AG20443 (cell line): Measurements from ENCODE around the gene THPO.

Experiments
- DNase-seq: peaks from one replicate; pipeline ENCODE4 v3.0.0; 2012; ENCODE audit warnings: low spot score, mixed read lengths

THPO gene

DNA sequence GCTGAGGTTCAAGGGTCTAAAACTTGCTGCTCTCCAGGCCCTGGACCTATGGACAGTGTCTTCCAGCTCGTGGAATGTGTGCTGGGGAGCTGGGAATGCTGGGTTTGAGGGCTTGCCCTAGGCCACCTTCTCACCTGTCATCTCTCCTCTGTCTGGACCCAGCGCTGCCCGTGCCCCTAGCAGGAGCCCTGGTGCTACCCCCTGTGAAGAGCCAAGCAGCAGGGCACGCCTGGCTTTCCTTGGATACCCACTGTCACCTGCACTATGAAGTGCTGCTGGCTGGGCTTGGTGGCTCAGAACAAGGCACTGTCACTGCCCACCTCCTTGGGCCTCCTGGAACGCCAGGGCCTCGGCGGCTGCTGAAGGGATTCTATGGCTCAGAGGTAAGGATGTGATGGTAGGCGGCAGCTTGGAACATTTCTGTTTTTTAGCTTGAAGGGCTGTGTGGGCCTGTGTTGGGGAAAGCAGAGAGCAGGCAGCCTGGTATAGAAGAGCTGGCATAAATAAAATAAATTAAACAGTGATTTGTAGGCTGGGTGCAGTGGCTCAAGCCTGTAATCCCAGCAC, 6.9 kb upstream of the THPO start:
- no peak for DNase-seq

- no peak for DNase-seq
These were observed 6.3 kb upstream of the THPO start for GRCh38 chr3:184384342-184384741.

- DNase-seq = no peak
These were observed 5.2 kb upstream of the THPO start for GRCh38 chr3:184383033-184383740.

GRCh38 chr3:184382326-184383032, 4.5 kb upstream of the THPO start:
- DNase-seq = no peak

DNA sequence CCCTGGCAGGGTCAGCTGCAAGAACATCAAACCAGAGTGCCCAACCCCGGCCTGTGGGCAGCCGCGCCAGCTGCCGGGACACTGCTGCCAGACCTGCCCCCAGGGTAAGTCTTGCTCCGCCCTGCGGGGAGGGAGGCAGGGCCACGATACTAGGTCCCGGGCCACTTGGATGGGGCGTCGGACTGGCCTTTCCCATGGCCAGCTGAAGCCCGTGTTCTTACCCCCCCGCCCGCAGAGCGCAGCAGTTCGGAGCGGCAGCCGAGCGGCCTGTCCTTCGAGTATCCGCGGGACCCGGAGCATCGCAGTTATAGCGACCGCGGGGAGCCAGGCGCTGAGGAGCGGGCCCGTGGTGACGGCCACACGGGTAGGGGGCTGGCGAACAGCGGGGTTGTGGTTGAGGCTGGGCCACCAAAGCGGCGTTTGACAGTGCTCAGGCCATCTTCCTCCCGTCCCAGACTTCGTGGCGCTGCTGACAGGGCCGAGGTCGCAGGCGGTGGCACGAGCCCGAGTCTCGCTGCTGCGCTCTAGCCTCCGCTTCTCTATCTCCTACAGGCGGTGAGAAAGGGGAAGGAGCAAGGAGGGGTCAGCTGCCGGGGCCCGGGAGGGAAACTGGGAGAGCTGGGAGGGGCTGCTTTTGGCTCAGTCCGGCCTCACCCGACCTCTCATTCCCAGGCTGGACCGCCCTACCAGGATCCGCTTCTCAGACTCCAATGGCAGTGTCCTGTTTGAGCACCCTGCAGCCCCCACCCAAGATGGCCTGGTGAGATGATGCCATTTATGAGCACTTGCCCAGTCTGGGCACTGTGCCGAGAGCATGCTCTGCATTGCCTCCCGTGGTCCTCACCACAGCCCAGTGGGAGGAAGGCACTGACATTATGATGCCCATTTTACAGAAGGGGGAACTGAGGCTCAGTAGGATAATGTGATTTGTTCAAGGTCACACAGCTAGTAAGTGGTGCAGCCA, 3.5 kb upstream of the THPO start:
- DNase-seq = no peak

- DNase-seq = peak; percentile 32
These were observed 2.7 kb upstream of the THPO start for GRCh38 chr3:184380627-184381260.

DNA sequence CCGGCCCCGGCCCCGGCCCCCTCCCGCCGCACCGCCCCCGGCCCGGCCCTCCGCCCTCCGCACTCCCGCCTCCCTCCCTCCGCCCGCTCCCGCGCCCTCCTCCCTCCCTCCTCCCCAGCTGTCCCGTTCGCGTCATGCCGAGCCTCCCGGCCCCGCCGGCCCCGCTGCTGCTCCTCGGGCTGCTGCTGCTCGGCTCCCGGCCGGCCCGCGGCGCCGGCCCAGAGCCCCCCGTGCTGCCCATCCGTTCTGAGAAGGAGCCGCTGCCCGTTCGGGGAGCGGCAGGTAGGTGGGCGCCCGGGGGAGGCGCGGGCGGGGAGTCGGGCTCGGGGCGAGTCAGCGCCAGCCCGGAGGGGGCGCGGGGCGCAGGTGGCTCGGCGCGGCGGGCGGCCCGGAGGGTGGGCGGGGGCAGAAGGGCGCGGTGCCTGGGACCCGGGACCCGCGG, 2.2 kb upstream of the THPO start:
- peak; percentile 91 for DNase-seq

DNA sequence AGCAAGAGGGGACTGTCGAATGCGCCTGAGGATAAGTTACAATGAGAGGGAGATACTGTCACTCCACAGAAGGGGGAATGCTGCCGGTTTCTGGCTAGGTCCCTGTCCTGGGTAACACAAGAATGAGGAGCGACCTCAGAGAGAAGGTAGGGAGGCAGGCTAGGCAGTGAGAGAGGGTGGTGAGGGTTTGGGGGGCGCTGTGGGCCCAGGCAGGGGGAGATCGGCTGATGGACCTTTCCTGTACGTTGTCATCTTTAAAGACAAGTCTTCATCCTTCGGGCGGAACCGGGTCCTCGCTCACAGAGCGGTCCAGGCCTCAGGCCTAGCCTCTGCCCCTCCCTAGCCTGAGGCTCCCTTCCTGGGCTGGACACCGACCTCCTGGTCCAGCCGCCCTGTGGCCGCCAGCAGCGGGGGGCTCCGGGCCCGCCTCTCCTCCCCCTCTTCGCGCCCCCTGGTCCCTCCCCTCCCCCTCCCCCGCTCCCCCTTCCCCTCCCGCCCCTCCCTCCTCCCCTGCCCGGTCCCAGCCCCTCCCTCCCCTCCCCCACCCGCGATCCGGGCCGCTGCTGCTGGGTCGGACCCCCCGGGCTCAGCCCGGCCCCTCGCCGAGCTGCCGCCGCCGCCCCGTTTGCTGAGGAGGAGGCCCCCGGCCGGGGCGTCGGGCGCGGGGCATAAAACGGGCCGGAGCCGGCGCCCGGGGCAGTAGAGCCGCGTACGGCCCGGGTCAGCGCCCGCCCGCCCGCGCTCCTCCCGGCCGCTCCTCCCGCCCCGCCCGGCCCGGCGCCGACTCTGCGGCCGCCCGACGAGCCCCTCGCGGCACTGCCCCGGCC, 1.6 kb upstream of the THPO start, which contains the start of gene CHRD:
Gene CHRD, plus strand, starts transcription at position 697 of the 827 bp plus-strand sequence. CDS start 265 bp downstream, outside the sequence.
- DNase-seq = peak; percentile 37

GRCh38 chr3:184378651-184379357, 797 bp upstream of the THPO start:
- DNase-seq = no peak

DNA sequence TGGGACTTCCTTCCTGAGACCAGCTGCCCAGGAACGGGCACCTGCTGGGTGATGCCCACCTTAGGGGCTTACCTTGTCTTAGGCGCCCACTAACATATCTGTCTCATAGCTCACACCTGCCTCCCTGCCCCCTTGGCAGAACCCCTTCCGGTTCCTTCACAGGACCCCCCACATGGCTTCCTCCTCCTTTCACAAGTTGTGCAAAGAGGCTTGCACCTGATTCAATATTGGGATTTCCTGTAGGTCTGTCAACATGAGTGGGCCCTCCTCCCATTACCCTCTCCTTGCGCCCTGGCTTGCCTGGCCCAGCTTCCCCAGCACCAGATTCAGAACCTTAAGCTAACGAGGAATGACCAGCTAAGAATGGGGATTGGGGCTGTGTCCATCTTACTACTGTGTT, 633 bp downstream of the THPO start:
- DNase-seq = no peak

- no peak for DNase-seq
These were observed 2.1 kb downstream of the THPO start for GRCh38 chr3:184375747-184376461.

GRCh38 chr3:184373422-184373821, 4.6 kb downstream of the THPO start:
- peak; percentile 91 for DNase-seq

DNA sequence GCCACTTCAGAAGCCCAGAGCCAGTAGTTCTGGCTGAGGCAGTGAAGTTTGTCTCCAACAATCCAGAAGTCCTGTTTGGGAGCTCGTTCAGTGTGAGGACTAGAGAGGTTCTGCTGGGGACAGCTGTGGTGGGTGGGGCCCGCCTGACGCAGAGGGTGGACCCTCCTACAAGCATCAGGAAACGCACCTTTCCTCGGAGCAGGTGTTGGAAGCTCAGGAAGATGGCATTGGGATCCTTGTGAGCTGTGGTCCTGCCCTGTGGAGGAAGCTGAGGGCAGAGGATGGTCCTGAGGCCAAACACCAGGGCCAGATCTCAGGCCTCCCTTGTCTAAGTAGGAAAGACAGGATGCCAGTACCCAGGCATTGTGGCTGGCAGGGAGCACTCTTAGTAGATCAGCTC, 5.1 kb downstream of the THPO start:
- no peak for DNase-seq

GRCh38 chr3:184372296-184372821, 5.6 kb downstream of the THPO start:
- no peak for DNase-seq

GRCh38 chr3:184371570-184372018, 6.4 kb downstream of the THPO start:
- DNase-seq = peak; percentile 90

DNA sequence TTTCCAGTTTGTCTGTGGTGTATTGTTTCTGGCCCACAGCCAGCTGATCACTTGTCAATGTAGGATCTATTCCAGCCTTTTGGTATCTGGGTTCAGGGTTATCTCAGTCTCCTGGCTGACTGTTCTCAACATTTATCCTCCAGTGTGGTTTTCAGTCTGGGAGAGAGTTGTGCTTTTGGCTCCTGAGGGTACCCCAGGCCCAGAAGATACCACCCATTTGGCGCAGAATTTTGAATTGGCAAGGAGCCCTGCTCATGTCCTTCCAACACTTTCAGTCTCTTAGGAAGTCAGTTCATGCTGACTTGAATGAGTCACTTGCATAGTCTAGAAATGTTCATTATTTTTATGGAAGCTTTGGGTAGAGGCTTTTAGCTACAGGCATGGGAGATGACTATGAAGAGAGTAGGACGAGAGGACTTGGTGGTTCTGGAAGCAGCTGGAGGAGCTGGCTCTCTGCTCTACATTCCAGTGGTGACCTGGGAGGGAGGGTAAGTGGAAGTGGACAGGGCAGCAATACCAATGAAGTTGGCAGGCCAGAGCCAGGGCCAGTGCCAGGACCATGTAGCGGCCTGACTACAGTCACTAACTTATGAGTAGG, 9.3 kb downstream of the THPO start:
- peak; percentile 71 for DNase-seq

DNA sequence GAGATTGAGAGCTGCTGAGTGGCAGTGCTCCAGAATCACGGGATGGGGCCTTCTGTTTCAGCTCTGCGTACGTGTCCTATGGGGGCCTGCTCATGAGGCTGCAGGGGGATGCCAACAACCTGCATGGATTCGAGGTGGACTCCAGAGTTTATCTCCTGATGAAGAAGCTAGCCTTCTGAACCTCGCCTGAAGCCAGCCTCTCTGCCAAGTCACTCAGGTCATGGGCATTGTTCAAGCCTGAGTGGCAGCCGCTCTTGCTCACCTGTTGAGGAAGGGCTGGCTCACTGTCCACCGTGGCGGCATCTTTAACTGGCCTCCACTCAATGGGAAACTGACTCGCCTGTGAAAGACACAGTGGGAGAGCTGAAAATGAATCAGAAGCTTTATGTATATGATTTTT, 9.9 kb downstream of the THPO start:
- DNase-seq = no peak

- DNase-seq = no peak
These were observed 11.3 kb downstream of the THPO start for GRCh38 chr3:184366619-184367289.
